Astrocyte of the spinal cord (primary cell): ENCODE results near the gene SP140.

Experiments used
- DNase-seq: peaks from one replicate; pipeline ENCODE4 v3.0.0; 2011; ENCODE audit warnings: low read depth, low spot score
- H3K4me3 ChIP-seq: 2 replicates; pipeline ENCODE4 v1.5.1; 2011; ENCODE audit warnings: low read depth, mild to moderate bottlenecking, low read length, moderate library complexity
- in situ Hi-C: cut with HindIII; loops from 2 replicates; pipeline ENCODE4 v1.10.0; 2017; ENCODE audit warnings: low sequenced_read_pairs
- TF ChIP-seq, protein P1 (sequence below): IDR thresholded peaks from 2 replicates; pipeline ENCODE4 v1.5.1; 2012; ENCODE audit warnings: low read depth, mild to moderate bottlenecking, low read length, inconsistent platforms

SP140 gene

DNA sequence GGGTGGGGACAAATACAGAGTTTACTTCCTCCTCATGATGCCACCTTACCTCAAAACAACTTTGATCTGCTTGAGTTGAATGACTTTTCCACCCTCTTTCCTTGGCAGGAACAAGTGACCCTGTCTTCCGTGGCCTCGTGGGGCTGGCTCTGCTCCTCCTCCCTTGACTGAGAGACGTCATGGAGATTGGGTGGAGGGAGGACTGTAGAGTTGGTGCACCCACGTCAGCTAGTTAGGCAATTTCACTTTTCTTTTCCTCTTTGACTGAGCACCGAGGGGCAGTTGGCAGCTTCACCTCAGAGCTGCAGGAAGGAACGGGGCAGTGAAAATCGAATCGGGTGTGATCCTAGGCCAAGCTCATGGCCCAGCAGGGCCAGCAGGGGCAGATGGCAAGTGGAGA lies at the start of gene SP140:
Gene SP140 (plus strand): TSS at position 251 of the 400 bp plus-strand sequence. CDS start 109 bp downstream, at position 360.
- TF ChIP-seq, protein P1, sequence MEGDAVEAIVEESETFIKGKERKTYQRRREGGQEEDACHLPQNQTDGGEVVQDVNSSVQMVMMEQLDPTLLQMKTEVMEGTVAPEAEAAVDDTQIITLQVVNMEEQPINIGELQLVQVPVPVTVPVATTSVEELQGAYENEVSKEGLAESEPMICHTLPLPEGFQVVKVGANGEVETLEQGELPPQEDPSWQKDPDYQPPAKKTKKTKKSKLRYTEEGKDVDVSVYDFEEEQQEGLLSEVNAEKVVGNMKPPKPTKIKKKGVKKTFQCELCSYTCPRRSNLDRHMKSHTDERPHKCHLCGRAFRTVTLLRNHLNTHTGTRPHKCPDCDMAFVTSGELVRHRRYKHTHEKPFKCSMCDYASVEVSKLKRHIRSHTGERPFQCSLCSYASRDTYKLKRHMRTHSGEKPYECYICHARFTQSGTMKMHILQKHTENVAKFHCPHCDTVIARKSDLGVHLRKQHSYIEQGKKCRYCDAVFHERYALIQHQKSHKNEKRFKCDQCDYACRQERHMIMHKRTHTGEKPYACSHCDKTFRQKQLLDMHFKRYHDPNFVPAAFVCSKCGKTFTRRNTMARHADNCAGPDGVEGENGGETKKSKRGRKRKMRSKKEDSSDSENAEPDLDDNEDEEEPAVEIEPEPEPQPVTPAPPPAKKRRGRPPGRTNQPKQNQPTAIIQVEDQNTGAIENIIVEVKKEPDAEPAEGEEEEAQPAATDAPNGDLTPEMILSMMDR, result no peak
- no peak for DNase-seq
- in situ Hi-C loops, result no loop called here
- no peak within 1 kb of the TSS for H3K4me3 ChIP-seq

DNA sequence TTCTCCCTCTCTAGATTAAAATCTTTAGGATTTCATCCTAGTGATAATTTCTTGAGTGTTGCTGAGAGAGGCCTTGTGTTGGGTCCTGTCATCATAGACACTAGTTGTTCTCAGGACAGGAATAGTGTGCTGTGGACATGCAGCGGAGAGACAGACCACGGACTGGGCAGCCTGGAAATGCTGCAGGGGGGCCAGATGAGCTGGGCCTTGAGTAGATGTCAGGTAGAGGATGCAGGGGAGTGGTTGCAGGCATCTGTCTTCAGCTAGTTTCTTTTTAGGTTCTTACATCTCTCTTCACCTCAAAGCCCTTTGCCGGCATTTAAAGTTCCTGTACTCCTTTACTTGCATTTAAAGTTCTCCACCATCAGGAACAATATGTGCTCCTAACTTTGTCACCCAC lies 48.5 kb upstream of the SP140 start:
- no peak for DNase-seq
- TF ChIP-seq, protein P1, result no peak
- in situ Hi-C loops, result no loop called here
- H3K4me3 ChIP-seq, result no peak overlapping the region

DNA sequence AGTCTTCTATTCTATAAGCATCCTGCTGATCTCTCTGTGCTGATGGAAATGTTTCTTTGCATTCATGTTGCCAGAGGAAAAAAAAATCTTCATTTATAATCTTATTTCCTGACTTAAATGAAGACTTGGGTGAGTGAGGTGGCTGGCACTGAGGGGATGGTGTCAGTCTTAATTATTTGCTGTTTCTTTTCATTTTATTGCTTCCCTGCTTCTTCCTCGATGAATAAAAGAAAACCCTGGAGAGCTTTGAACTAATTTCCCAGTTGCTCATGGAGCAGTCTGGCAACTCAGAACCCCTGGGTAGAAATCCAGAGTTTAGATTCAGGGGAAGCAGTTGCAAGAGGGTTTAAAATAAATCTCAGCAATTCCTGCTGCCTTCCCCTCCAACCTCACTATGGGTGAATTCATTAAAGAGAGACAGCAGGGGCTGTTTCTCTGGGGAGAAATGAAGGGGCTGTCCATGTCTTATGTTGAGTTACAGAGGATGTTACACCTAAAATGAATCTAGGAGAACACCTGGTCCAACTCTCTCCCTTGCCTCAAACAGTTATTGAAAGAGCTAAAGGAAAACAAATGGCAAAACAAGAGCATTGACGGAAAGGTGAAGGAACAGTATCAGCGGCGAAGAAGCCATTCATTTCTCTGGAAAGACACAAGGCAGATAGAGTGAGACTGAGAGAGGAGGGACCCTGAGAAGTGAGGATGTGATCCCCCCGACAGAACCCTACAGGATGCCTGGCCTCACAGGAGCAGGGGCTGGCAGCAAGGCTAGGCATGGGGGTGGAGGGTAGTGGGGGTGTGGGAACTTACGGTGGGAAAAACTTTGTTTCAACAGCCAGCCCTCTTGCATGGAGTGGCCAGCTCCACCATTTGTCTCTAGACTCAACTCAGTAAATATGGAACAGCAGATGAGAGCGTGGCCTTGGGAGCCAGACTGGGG lies 46.7 kb upstream of the SP140 start:
- TF ChIP-seq, protein P1, result no peak
- in situ Hi-C loops, result no loop called here
- DNase-seq, result no peak
- H3K4me3 ChIP-seq, result no peak overlapping the region

DNA sequence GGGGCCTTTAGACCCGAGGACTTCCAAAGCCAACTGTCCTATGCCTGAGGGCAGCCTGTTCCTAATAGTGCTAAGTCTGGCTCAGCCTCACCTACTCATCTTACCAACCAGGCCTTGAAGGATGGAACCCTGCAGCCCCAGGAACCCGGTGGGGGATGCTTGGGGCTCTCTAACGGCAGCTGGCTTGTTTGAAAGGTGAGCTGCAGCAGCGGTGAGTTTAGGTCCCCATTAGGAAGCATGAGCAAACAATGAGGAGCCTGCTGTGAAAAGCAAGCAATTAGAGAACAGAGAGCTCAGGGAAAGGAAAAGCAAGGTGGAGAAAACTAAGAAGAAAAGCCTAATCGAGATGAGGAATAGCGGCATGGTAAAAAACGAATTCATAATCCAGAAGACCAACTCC lies 45.6 kb upstream of the SP140 start:
- TF ChIP-seq, protein P1, result no peak
- in situ Hi-C loops, result no loop called here
- DNase-seq, result no peak
- H3K4me3 ChIP-seq, result no peak overlapping the region

DNA sequence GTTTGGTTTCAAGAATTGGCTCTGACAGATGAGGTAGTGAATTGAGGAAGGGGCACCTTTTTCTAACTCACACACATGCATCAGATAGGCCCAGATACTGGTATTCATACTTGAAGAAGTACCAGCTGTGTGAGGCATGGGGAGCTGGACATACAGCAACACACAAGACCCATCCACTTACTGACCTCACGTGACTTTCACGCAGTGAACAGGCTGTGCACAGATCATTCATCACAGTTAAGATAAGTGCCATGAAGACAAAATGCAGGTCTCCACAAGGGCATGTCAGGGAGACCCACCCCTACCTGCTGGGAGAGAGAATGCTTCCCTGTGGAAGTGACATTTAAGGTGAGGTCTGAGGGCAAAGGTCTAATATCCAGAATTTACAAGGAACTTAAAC lies 44.3 kb upstream of the SP140 start:
- no peak overlapping the region for H3K4me3 ChIP-seq
- no peak for DNase-seq
- TF ChIP-seq, protein P1, result no peak
- in situ Hi-C loops, result no loop called here

DNA sequence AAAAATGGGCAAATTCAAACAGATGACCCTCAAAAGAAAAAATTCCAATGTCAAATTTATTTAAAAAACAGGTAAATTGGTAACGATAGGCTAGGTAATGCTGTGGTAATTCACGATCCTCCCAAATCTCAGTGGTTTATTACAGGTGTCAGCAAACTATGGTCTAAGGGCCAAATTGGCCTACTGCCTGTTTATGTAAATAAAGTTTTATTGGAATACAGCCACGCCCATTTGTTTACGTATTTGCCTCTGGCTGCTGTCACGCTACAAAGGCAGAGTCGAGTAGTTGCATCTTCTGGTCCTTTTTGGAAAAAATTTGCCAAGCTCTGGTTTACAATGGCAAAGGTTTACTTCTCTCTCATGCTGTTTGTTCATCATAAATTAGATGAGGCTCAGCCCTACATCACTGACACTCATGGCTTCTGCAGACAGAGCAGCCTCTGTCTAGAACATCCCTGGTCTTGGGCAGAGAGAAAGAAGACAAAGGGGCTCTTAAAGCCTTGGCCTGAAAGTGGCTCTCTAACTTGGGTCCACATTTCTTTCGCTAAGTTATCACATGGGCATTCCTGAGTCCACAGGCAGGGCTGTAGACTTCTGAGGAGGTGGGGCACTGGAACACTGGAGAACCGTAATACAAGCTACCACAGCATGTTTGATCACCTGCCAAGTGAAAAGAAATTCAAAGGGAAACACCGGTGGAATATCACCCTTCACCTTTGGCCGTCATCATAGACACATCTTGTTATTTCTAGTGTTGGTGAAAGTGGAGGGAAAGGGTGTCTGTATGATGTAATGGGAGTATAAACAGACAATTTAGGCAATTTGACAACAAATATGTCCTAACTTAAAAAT lies 40.6 kb upstream of the SP140 start:
- DNase-seq, result peak; percentile 63
- in situ Hi-C loops, result no loop called here
- TF ChIP-seq, protein P1, result no peak
- no peak overlapping the region for H3K4me3 ChIP-seq
